K562 (cell line): Measurements from ENCODE around the gene CAVIN1.

ENCODE experiments used
- CHD1 ChIP-seq: fragments of 200-600 bp; sonication (generic); IDR thresholded peaks from one replicate; pipeline ENCODE4 v1.6.1; 2012; ENCODE audit warnings: mild to moderate bottlenecking, moderate library complexity, low read length, inconsistent platforms
- CTCF ChIP-seq, 3 experiments: IDR thresholded peaks in 2 of 3; conservative IDR thresholded peaks in 1 of 3; 2 replicates each; pipeline ENCODE4 v1.5.1; 2011 to 2012; ENCODE audit warnings: low read length in 3 of 3, mild to moderate bottlenecking in 3 of 3, control low read depth in 2 of 3, improper control_type of control experiment in 1 of 3, inconsistent platforms in 1 of 3, low read depth in 1 of 3, mixed read lengths in 1 of 3, moderate library complexity in 1 of 3; ENCODE audit not compliant: insufficient read depth in 2 of 3
- TAF1 ChIP-seq: IDR thresholded peaks from 2 replicates; pipeline ENCODE4 v1.6.1; 2011; ENCODE audit warnings: mild to moderate bottlenecking, low read length, moderate library complexity; ENCODE audit not compliant: insufficient read depth, control insufficient read depth, severe bottlenecking; ENCODE audit errors: extremely low read depth
- ZNF589 ChIP-seq: fragments of 200-800 bp; sonication (Bioruptor generic); IDR thresholded peaks from 2 replicates; pipeline ENCODE4 v1.6.1; 2016; ENCODE audit warnings: low read depth, missing genetic modification characterization, missing compliant biosample characterization
- ZNF76 ChIP-seq: fragments of 250-450 bp; sonication (Bioruptor Pico); IDR thresholded peaks from 2 replicates; pipeline ENCODE4 v1.4.0; 2020; ENCODE audit warnings: mild to moderate bottlenecking, moderate library complexity, borderline replicate concordance

- TF ChIP-seq TAF1 (no peak), ZNF589 (no peak), ZNF76 (no peak), CHD1 (no peak), CTCF (IDR thresholded peaks at IDR 0.05 in 2 of 3, conservative IDR thresholded peaks at IDR 0.05 in 1 of 3; ENCODE audit: insufficient read depth in 2 of 3, low read depth in 1 of 3, low read length in 3 of 3) (no peak)
Observed at GRCh38 chr17:42422412-42422957, 571 bp downstream of the CAVIN1 start.
